LNCaP clone FGC (cell line): ENCODE results near the gene MIER2.

Experiments
- DNase-seq: peaks from one replicate; pipeline ENCODE4 v3.0.0-alpha.2; 2011; ENCODE audit warnings: low read depth
- H3K4me3 ChIP-seq: 2 replicates; pipeline ENCODE4 v1.5.1; 2011; ENCODE audit warnings: mild to moderate bottlenecking, low read depth, low read length, control low read depth
- CTCF ChIP-seq: IDR thresholded peaks from 2 replicates; pipeline ENCODE4 v1.5.1; 2012; ENCODE audit warnings: mild to moderate bottlenecking; ENCODE audit not compliant: control insufficient read depth, insufficient read depth; ENCODE audit errors: extremely low read depth

MIER2 gene

DNA sequence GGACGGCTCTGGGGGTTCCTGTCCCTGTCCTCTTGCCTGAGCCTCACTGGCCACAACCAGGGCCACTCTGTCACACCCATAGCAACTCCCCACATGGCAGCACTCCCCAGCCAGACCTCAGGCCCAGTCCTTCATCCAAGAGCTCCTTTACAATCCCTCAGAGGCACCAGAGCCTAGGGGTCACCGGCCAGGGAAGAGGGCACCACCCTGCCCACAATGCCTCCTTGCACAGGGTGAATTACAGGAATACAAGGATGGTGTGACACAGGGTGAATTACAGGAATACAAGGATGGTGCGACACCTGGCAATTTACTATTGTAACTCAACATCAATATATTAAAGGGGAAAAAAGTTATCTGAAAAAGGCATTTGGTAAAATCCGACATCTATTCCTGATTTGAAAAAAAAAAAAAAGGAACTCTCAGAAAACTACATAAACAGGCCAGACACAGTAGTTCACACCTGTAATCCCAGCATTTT is 16.5 kb downstream of the MIER2 start:
- TF ChIP-seq CTCF, result no peak
- DNase-seq, result no peak
- H3K4me3 ChIP-seq, result no peak overlapping the region

DNA sequence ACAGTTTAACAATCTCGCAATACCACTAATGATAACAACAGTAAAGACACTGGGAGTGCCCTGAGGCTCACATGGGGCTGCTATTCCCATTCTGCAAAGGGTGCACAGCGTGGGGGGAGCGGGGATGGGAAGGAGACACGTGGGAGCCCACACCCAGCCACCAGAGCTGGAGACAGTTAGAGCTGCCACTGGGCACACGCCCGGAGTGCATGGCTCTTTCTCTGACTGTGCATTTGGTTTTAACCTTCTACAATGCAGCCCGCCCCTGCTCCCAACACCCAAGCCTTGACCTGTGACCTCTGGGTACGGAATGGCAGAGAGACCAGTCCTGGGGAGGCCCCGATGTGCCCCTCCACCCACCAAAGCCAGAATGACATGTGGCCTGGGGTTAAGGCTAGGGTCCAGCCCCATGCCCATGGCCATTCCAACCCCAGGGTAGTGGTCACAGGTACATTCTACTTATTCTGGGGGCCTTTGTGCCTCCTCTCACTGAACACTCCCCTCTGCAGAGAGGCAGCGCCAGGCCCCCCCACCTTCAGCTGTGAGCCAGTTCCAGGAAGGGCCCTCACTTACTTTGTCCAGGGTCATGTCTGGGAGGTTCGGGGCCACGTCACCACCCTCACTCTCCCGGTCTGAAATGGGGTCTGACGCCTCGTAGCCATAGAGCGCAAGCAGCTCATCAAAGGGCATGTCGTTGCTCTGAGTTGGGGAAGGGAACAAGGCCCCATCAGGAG is 17.1 kb downstream of the MIER2 start:
- TF ChIP-seq CTCF, result no peak
- no peak for DNase-seq
- H3K4me3 ChIP-seq, result no peak overlapping the region

DNA sequence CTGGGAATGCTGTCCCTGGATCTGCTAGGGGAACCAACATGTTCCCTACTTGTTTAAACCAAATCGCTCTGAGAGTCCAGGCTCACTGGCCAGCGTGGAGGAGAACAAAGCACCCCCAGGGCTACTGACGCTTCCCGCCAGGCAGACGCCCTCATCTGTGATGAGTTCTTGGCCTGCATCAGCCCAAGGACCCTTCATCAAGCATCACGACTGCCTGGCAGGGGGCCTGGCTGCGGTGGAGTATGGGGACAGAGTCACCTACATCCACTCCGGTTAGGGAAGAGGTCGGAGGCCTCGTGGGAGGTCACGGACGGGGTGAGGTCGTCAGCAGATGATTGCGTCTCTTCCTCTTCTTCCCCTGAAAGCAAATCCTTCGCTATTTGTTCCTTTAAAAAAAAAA is 17.7 kb downstream of the MIER2 start:
- no peak overlapping the region for H3K4me3 ChIP-seq
- TF ChIP-seq CTCF, result no peak
- DNase-seq, result no peak

- TF ChIP-seq CTCF, result no peak
- H3K4me3 ChIP-seq, result no peak overlapping the region
- DNase-seq, result no peak
Measured at GRCh38 chr19:325937-326565, 18.5 kb downstream of the MIER2 start.

- no peak overlapping the region for H3K4me3 ChIP-seq
- no peak for DNase-seq
- TF ChIP-seq CTCF, result no peak
Measured at GRCh38 chr19:325173-325936, 19.2 kb downstream of the MIER2 start.

GRCh38 chr19:324716-325115 is 19.9 kb downstream of the MIER2 start:
- no peak overlapping the region for H3K4me3 ChIP-seq
- TF ChIP-seq CTCF, result no peak
- DNase-seq, result no peak
